A549 (cell line): ENCODE measurements around the gene NHSL2. TPM values are rescaled to one million over a fixed set of nuclear protein-coding genes. Genes with fewer than 3 reads are reported as not detected.

Experiments
- ATAC-seq, 2 experiments: fragments of 200-7000 bp in 1 of 2; fragments of >200 bp in 1 of 2; cut with Nextera tagmentation in 1 of 2; cut with Tn5 transposase in 1 of 2; 3 replicates each; pipeline versions ENCODE4 v1.8.0 to v1.9.1; 2018 to 2020; ENCODE audit warnings: mild to moderate bottlenecking in 1 of 2, moderate library complexity in 1 of 2
- CTCF ChIA-PET: fragments of 300-600 bp; sonication (Branson Sonifier 250); formaldehyde crosslinking; extraction: SDS; loops from one replicate; lab custom pipeline; 2021; ENCODE audit warnings: antibody characterized with exemption, inconsistent platforms; lab: Yijun Ruan, JAX
- POLR2A ChIA-PET: fragments of 350-600 bp; formaldehyde crosslinking; extraction: SDS; loops from one replicate; lab custom pipeline; 2021; ENCODE audit warnings: antibody characterized with exemption, inconsistent platforms; lab: Yijun Ruan, JAX
- DNase-seq, 2 experiments: peaks; one replicate each; pipeline versions ENCODE4 v3.0.0 to v3.0.0-alpha.2; 2011 to 2016; ENCODE audit warnings: low read depth in 1 of 2, low spot score in 1 of 2
- FAIRE-seq: peaks from 2 replicates; lab custom pipeline; 2011; peaks lifted over from hg19 to GRCh38; lab: Jason Lieb, UNC
- H3K27ac ChIP-seq, 2 experiments: fragments of >200 bp; sonication (Bioruptor Twin); formaldehyde crosslinking; 3 replicates each; pipeline ENCODE4 v1.5.1; 2016 to 2017
- H3K4me1 ChIP-seq: fragments of >200 bp; sonication (Bioruptor Twin); formaldehyde crosslinking; 3 replicates; pipeline ENCODE4 v1.6.1; 2016
- H3K4me2 ChIP-seq: fragments of >200 bp; sonication (Bioruptor Twin); formaldehyde crosslinking; 3 replicates; pipeline ENCODE4 v1.6.1; 2016
- H3K4me3 ChIP-seq: fragments of >200 bp; sonication (Bioruptor Twin); formaldehyde crosslinking; 3 replicates; pipeline ENCODE4 v1.5.1; 2016
- H3K9me3 ChIP-seq: fragments of >200 bp; sonication (Bioruptor Twin); formaldehyde crosslinking; 3 replicates; pipeline ENCODE4 v1.6.1; 2016
- CBX8 ChIP-seq: fragments of 200-600 bp; sonication (generic); IDR thresholded peaks from 2 replicates; pipeline ENCODE4 v1.6.1; 2016
- EHF ChIP-seq: fragments of 250-450 bp; sonication (Bioruptor Pico); IDR thresholded peaks from 2 replicates; pipeline ENCODE4 v1.5.0; 2020; ENCODE audit warnings: mild to moderate bottlenecking
- ESRRA ChIP-seq: fragments of 150-350 bp; IDR thresholded peaks from 2 replicates; pipeline ENCODE4 v1.6.1; 2014; ENCODE audit warnings: mild to moderate bottlenecking, low read length, borderline replicate concordance
- HES2 ChIP-seq: fragments of >200 bp; sonication (Bioruptor Twin); formaldehyde crosslinking; IDR thresholded peaks from 2 replicates; pipeline ENCODE4 v1.6.1; 2016
- HOXA7 ChIP-seq: fragments of 250-450 bp; sonication (Bioruptor Pico); IDR thresholded peaks from 2 replicates; pipeline ENCODE4 v1.5.0; 2020; ENCODE audit warnings: mild to moderate bottlenecking, moderate library complexity
- KDM5A ChIP-seq: fragments of 200-600 bp; sonication (generic); IDR thresholded peaks from 2 replicates; pipeline ENCODE4 v1.6.1; 2016; ENCODE audit warnings: antibody characterized with exemption, mild to moderate bottlenecking
- MAZ ChIP-seq: fragments of 150-350 bp; IDR thresholded peaks from 2 replicates; pipeline ENCODE4 v1.6.1; 2014; ENCODE audit warnings: antibody characterized with exemption, low read depth, low read length, borderline replicate concordance
- NPAS2 ChIP-seq: fragments of 250-450 bp; sonication (Bioruptor Pico); IDR thresholded peaks from 2 replicates; pipeline ENCODE4 v1.8.0; 2022; ENCODE audit warnings: mild to moderate bottlenecking, moderate library complexity, borderline replicate concordance
- NR3C1 ChIP-seq: fragments of >200 bp; sonication (Bioruptor Twin); formaldehyde crosslinking; IDR thresholded peaks from 3 replicates; pipeline ENCODE4 v1.6.1; 2017
- PHF8 ChIP-seq: fragments of 200-600 bp; sonication (generic); IDR thresholded peaks from 2 replicates; pipeline ENCODE4 v1.6.1; 2016; ENCODE audit warnings: low read depth, mild to moderate bottlenecking, antibody characterized with exemption, moderate library complexity, borderline replicate concordance
- POLR2A ChIP-seq: IDR thresholded peaks from 2 replicates; pipeline ENCODE4 v1.6.1; 2012; ENCODE audit warnings: mild to moderate bottlenecking, low read length
- RCOR1 ChIP-seq: fragments of 150-350 bp; IDR thresholded peaks from 2 replicates; pipeline ENCODE4 v1.6.1; 2014; ENCODE audit warnings: antibody characterized with exemption, low read length, low read depth
- RNF2 ChIP-seq: fragments of 200-600 bp; sonication (generic); IDR thresholded peaks from 2 replicates; pipeline ENCODE4 v1.6.1; 2016; ENCODE audit warnings: low read depth, mild to moderate bottlenecking, antibody characterized with exemption, moderate library complexity, borderline replicate concordance
- SREBF2 ChIP-seq: fragments of 450-650 bp; IDR thresholded peaks from 2 replicates; pipeline ENCODE4 v1.6.1; 2014; ENCODE audit warnings: mild to moderate bottlenecking, moderate library complexity
- TP53 ChIP-seq: fragments of 250-450 bp; sonication (Bioruptor Pico); IDR thresholded peaks from 2 replicates; pipeline ENCODE4 v1.5.0; 2021; ENCODE audit warnings: mild to moderate bottlenecking, moderate library complexity
- WGBS: methylation state at CpG from one replicate; pipeline ENCODE4 v1.1.6; 2017; ENCODE audit errors: missing lambda C conversion rate; 5-methylcytosine and 5-hydroxymethylcytosine counted together
- polyA plus RNA-seq, 4 experiments: library from polyadenylated mRNA; depleted of rRNA in 3 of 4; stranded (reverse); fragments of >200 nt; fragmentation: RNase III in 1 of 4; extraction: RNeasy Plus Mini Kit Qiagen cat#74134 plus additional on column Dnase treatment in 1 of 4; gene quantifications; 2 replicates in 3 of 4; 3 replicates in 1 of 4; pipeline ENCODE4 v1.2.3, GENCODE V29; 2011 to 2017
- TF ChIP-seq, protein P1 (sequence below): fragments of >200 bp; sonication (Bioruptor Twin); formaldehyde crosslinking; IDR thresholded peaks from 3 replicates; pipeline ENCODE4 v1.5.1; 2016
- TF ChIP-seq, protein P2 (sequence below): IDR thresholded peaks from 2 replicates; pipeline ENCODE4 v1.6.1; 2012; ENCODE audit warnings: low read depth, borderline replicate concordance
- TF ChIP-seq, protein P3 (sequence below): fragments of 150-350 bp; IDR thresholded peaks from 2 replicates; pipeline ENCODE4 v1.6.1; 2014; ENCODE audit warnings: low read depth, mild to moderate bottlenecking, low read length
- TF ChIP-seq, protein P4 (sequence below): fragments of 250-450 bp; sonication (Bioruptor Pico); IDR thresholded peaks from 2 replicates; pipeline ENCODE4 v1.5.0; 2021; ENCODE audit warnings: mild to moderate bottlenecking, moderate library complexity, borderline replicate concordance

The NHSL2 gene
- polyA plus RNA-seq, 2 of the 4 experiments (the other 2 are of a cell fraction) = 0.26 to 0.48 TPM

GRCh38 chrX:72041871-72042851 lies 131.5 kb downstream of the NHSL2 start:
- Histone ChIP-seq H3K9me3 (no peaks in the 10 kb centered on the region), H3K4me3 (no peak overlapping the region), H3K4me2 (no peak overlapping the region), H3K27ac (no peak overlapping the region), H3K4me1 (no peaks in the 10 kb centered on the region)
- DNase-seq (no peak), FAIRE-seq (no peak), ATAC-seq (no peak)
- TF ChIP-seq RNF2 = no peak
- TF ChIP-seq, protein P1, sequence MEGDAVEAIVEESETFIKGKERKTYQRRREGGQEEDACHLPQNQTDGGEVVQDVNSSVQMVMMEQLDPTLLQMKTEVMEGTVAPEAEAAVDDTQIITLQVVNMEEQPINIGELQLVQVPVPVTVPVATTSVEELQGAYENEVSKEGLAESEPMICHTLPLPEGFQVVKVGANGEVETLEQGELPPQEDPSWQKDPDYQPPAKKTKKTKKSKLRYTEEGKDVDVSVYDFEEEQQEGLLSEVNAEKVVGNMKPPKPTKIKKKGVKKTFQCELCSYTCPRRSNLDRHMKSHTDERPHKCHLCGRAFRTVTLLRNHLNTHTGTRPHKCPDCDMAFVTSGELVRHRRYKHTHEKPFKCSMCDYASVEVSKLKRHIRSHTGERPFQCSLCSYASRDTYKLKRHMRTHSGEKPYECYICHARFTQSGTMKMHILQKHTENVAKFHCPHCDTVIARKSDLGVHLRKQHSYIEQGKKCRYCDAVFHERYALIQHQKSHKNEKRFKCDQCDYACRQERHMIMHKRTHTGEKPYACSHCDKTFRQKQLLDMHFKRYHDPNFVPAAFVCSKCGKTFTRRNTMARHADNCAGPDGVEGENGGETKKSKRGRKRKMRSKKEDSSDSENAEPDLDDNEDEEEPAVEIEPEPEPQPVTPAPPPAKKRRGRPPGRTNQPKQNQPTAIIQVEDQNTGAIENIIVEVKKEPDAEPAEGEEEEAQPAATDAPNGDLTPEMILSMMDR = no peak
- TF ChIP-seq HES2 = no peak
- no peak for TF ChIP-seq SREBF2
- TF ChIP-seq NPAS2 (CRISPR knock-in tag) = no peak
- TF ChIP-seq, protein P2, sequence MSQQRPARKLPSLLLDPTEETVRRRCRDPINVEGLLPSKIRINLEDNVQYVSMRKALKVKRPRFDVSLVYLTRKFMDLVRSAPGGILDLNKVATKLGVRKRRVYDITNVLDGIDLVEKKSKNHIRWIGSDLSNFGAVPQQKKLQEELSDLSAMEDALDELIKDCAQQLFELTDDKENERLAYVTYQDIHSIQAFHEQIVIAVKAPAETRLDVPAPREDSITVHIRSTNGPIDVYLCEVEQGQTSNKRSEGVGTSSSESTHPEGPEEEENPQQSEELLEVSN = no peak
- no peak for TF ChIP-seq TP53 (CRISPR knock-in tag)
- no peak for TF ChIP-seq MAZ
- TF ChIP-seq POLR2A = no peak
- no peak for TF ChIP-seq CBX8
- TF ChIP-seq HOXA7 (CRISPR knock-in tag) = no peak
- TF ChIP-seq ESRRA = no peak
- no peak for TF ChIP-seq EHF
- TF ChIP-seq, protein P3, sequence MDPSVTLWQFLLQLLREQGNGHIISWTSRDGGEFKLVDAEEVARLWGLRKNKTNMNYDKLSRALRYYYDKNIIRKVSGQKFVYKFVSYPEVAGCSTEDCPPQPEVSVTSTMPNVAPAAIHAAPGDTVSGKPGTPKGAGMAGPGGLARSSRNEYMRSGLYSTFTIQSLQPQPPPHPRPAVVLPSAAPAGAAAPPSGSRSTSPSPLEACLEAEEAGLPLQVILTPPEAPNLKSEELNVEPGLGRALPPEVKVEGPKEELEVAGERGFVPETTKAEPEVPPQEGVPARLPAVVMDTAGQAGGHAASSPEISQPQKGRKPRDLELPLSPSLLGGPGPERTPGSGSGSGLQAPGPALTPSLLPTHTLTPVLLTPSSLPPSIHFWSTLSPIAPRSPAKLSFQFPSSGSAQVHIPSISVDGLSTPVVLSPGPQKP = no peak
- ChIA-PET POLR2A (no interaction called here), CTCF (interaction anchor here (0.8 to 2.0 kb wide), 7 partner anchors 11 to 85 kb away, joined by 3 to 9 read pairs (median 3); no protein-coding TSS in a partner anchor)
- 90% methylated on average over 13 of the region's 13 CpGs for WGBS

DNA sequence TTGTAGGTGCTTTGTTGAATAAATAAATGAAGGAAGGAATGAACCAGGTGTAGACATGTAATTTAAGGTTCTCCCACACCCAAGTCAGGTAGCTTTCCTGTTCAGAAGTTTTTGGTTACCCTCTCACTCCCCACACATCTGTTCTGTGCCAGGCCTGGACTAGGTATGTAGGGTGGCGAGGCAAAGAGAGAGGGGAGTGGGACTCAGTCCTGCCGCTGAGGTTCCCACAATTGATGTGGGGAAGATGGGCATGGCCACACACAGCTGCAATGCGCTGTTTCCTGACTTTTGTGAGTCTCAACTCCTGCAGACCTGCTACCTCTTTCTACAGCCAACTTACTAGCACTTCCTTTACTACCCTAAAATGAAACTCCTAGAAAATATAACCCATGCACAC lies 132.2 kb downstream of the NHSL2 start:
- no peaks in the 10 kb centered on the region for H3K9me3 ChIP-seq
- no peak for FAIRE-seq
- no peaks in the 10 kb centered on the region for H3K4me1 ChIP-seq
- H3K4me3 ChIP-seq = no peak overlapping the region
- H3K27ac ChIP-seq = no peak overlapping the region
- WGBS = 86% methylated on average over 3 of the region's 3 CpGs
- TF ChIP-seq RCOR1 (no peak), NR3C1 (no peak), PHF8 (no peak), KDM5A (no peak), MAZ (no peak)
- TF ChIP-seq, protein P4, sequence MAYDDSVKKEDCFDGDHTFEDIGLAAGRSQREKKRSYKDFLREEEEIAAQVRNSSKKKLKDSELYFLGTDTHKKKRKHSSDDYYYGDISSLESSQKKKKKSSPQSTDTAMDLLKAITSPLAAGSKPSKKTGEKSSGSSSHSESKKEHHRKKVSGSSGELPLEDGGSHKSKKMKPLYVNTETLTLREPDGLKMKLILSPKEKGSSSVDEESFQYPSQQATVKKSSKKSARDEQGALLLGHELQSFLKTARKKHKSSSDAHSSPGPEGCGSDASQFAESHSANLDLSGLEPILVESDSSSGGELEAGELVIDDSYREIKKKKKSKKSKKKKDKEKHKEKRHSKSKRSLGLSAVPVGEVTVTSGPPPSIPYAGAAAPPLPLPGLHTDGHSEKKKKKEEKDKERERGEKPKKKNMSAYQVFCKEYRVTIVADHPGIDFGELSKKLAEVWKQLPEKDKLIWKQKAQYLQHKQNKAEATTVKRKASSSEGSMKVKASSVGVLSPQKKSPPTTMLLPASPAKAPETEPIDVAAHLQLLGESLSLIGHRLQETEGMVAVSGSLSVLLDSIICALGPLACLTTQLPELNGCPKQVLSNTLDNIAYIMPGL (CRISPR knock-in tag) = no peak
- DNase-seq = no peak
- CTCF ChIA-PET = interaction anchor here (0.8 to 2.0 kb wide), 6 partner anchors 12 to 84 kb away, joined by 3 to 9 read pairs (median 4); no protein-coding TSS in a partner anchor
- ATAC-seq = no peak
- POLR2A ChIA-PET = no interaction called here
- no peak overlapping the region for H3K4me2 ChIP-seq
